K562 (cell line): ENCODE measurements around the gene C1orf116. TPM values are rescaled to one million over a fixed set of nuclear protein-coding genes. Genes with fewer than 3 reads are reported as not detected.
A peak's percentile ranks its signal among the peaks of the same experiment; 100 is the strongest.

Experiments
- AFF4 ChIP-seq: sonication (generic); formaldehyde crosslinking; IDR thresholded peaks from 2 replicates; pipeline ENCODE4 v1.8.0; 2023; ENCODE audit warnings: mild to moderate bottlenecking, missing genetic modification reagents
- CCAR2 ChIP-seq: fragments of 200-400 bp; formaldehyde crosslinking; IDR thresholded peaks from 2 replicates; pipeline ENCODE4 v1.6.1; 2017; ENCODE audit warnings: mild to moderate bottlenecking, low read depth, low read length
- CCNT2 ChIP-seq: IDR thresholded peaks from 2 replicates; pipeline ENCODE4 v1.6.1; 2011; ENCODE audit warnings: borderline replicate concordance, low read depth, mild to moderate bottlenecking, moderate library complexity, mixed read lengths, low read length; ENCODE audit not compliant: insufficient read length; ENCODE audit errors: extremely low read depth
- E4F1 ChIP-seq: fragments of 250-450 bp; sonication (Bioruptor Pico); IDR thresholded peaks from 2 replicates; pipeline ENCODE4 v1.5.0; 2021; ENCODE audit warnings: mild to moderate bottlenecking, borderline replicate concordance
- ETS1 ChIP-seq: conservative IDR thresholded peaks from 2 replicates; pipeline ENCODE4 v1.6.1; 2011; ENCODE audit warnings: low read depth, mild to moderate bottlenecking, low read length; ENCODE audit not compliant: control insufficient read depth
- ETV1 ChIP-seq: fragments of 450-650 bp; conservative IDR thresholded peaks from 2 replicates; pipeline ENCODE4 v1.6.1; 2016; ENCODE audit warnings: missing genetic modification characterization, control low read depth, low read depth, missing compliant biosample characterization
- GABPA ChIP-seq: fragments of 200-800 bp; sonication (Bioruptor generic); conservative IDR thresholded peaks from 2 replicates; pipeline ENCODE4 v1.6.1; 2016; ENCODE audit warnings: low read depth, missing genetic modification characterization, missing compliant biosample characterization
- KLF13 ChIP-seq: fragments of 450-650 bp; IDR thresholded peaks from 2 replicates; pipeline ENCODE4 v1.6.1; 2016; ENCODE audit warnings: missing genetic modification characterization, low read depth, mild to moderate bottlenecking, missing compliant biosample characterization, moderate library complexity, borderline replicate concordance
- MECOM ChIP-seq: fragments of 250-450 bp; sonication (Bioruptor Pico); IDR thresholded peaks from 2 replicates; pipeline ENCODE4 v1.8.0; 2022; ENCODE audit warnings: inconsistent platforms
- PML ChIP-seq: IDR thresholded peaks from 2 replicates; pipeline ENCODE4 v1.6.1; 2012; ENCODE audit warnings: low read length, inconsistent platforms
- RNF219 ChIP-seq: fragments of 250-450 bp; sonication (Bioruptor Pico); IDR thresholded peaks from 2 replicates; pipeline ENCODE4 v1.5.0; 2022; ENCODE audit warnings: mild to moderate bottlenecking
- SMARCA5 ChIP-seq: fragments of 450-650 bp; IDR thresholded peaks from 2 replicates; pipeline ENCODE4 v1.6.1; 2016
- TEAD2 ChIP-seq: fragments of 450-650 bp; IDR thresholded peaks from 2 replicates; pipeline ENCODE4 v1.6.1; 2016; ENCODE audit warnings: missing genetic modification characterization, control low read depth, missing compliant biosample characterization
- ZNF140 ChIP-seq: fragments of 250-450 bp; sonication (Bioruptor Pico); IDR thresholded peaks from 2 replicates; pipeline ENCODE4 v1.8.0; 2021; ENCODE audit warnings: moderate library complexity, mild to moderate bottlenecking, inconsistent platforms
- ZNF174 ChIP-seq: fragments of 250-450 bp; sonication (Bioruptor Pico); IDR thresholded peaks from 2 replicates; pipeline ENCODE4 v1.4.0; 2020; ENCODE audit warnings: mild to moderate bottlenecking
- ZNF354B ChIP-seq: fragments of 250-450 bp; sonication (Bioruptor Pico); IDR thresholded peaks from 2 replicates; pipeline ENCODE4 v1.4.0; 2020
- ZNF583 ChIP-seq: fragments of 250-450 bp; sonication (Bioruptor Pico); IDR thresholded peaks from 2 replicates; pipeline ENCODE4 v1.4.0; 2020
- polyA plus RNA-seq, 8 experiments: library from polyadenylated mRNA; depleted of rRNA in 4 of 8; stranded (reverse) in 5 of 8; unstranded in 3 of 8; fragments of >200 nt; fragmentation: Nextera tagmentation in 2 of 8; fragmentation: Illumina TruSeq in 1 of 8; extraction: Ambion mirVana in 2 of 8; extraction: Trizol in 1 of 8; gene quantifications; 2 replicates each; pipeline versions ENCODE4 v1.2.1 to v1.2.3, GENCODE V29; 2011 to 2014; ENCODE audit warnings: inconsistent platforms in 1 of 8, missing spikeins in 1 of 8
- total RNA-seq, 7 experiments: library from RNA; depleted of rRNA in 6 of 7; stranded (reverse); fragments of >200 nt in 6 of 7; fragmentation: Illumina TruSeq in 2 of 7; extraction: Trizol in 2 of 7; gene quantifications; 2 replicates each; pipeline versions ENCODE4 v1.2.1 to v1.2.3, GENCODE V29; 2011 to 2021; ENCODE audit warnings: low replicate concordance in 1 of 7

C1orf116 gene
- total and polyA plus RNA-seq, 9 of the 15 experiments (the other 6 are each of a cell fraction or from before 2014, with no cell fraction given), result 0.62 to 3.0 (median 0.95) TPM

- peak; percentile 11; the same call in 1 of the 2 replicates for TF ChIP-seq RNF219 (CRISPR knock-in tag)
- no peak for TF ChIP-seq SMARCA5
- TF ChIP-seq MECOM (CRISPR knock-in tag), result peak; percentile 72
- 0 out of 2 replicates have a peak, but pooled peaks have one; percentile 13 for TF ChIP-seq E4F1 (CRISPR knock-in tag)
- TF ChIP-seq AFF4, result peak; percentile 4; the same call in 1 of the 2 replicates
- TF ChIP-seq ZNF583 (CRISPR knock-in tag), result peak; percentile 88
- 0 out of 2 replicates have a peak, but pooled peaks have one; percentile 24 for TF ChIP-seq KLF13 (tag)
- 0 out of 2 replicates have a peak, but pooled peaks have one; percentile 34 for TF ChIP-seq ZNF140
- 0 out of 2 replicates have a peak, but pooled peaks have one; percentile 6 for TF ChIP-seq ETV1 (tag)
- TF ChIP-seq ZNF174, result peak; percentile 77; the same call in 1 of the 2 replicates
- no peak for TF ChIP-seq PML
- TF ChIP-seq CCNT2, result peak; percentile 27
- peak; percentile 51; the same call in 1 of the 2 replicates for TF ChIP-seq GABPA (tag)
- TF ChIP-seq CCAR2, result no peak
- 0 out of 2 replicates have a peak, but pooled peaks have one; percentile 51 for TF ChIP-seq TEAD2 (tag)
- no peak for TF ChIP-seq ZNF354B (CRISPR knock-in tag)
- TF ChIP-seq ETS1, result 0 out of 2 replicates have a peak, but pooled peaks have one; percentile 55
Measured at GRCh38 chr1:207025146-207025880, 7.2 kb downstream of the C1orf116 start (continued).
